ENCODE measurements around the gene SYNJ2.
"Not testable (repeated sequence)": the region's sequence is repeated elsewhere in the genome, so short reads cannot be mapped to it uniquely, and the experiment has no call there.

SYNJ2 gene

DNA sequence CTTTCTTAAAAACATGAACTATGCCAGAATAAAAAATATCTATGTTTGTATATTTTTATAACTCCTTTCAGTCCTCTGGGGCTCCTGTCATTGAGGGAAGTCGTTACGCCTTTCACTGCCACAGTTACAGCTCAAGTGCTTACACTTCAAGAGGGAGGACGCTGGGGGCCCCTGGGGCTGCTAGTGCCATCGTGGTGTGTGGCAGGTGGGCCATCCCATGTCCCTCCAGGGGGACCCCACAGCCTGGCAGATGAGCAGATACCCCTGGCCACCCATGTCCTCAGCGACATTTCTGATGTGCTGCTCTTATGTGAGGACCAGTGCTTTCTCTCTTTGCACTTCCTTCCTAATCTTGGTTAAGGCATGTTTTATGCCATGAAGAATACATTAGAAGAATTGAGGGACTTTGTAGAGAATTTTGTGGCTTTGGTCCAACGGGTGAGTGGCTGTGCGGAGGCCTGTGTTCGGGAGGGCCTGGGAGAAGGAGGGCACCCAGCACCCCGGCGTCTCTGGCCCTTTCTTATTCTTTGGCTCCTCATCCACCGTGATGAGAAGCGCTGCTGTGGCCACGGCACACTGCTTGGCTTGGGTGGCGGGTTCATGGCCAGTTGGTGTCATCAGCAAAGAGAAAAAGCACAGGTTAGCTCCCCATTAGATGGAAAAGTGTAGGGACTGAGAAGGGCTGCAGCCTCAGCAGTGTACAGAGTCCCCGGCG, 38.3 kb upstream of the SYNJ2 start:
- Histone ChIP-seq H3K36me3 (ENCODE audit: insufficient read depth, insufficient read length, low read length) (peaks cover 55% of the 10 kb centered on the region), H3K4me1 (ENCODE audit: insufficient read depth, insufficient read length) (no peaks in the 10 kb centered on the region), H3K9me3 (ENCODE audit: insufficient read depth, low read length) (no peaks in the 10 kb centered on the region), H3K27me3 (ENCODE audit: insufficient read depth, insufficient read length) (no peaks in the 10 kb centered on the region), H3K4me3 (ENCODE audit: insufficient read length, low read depth) (no peak overlapping the region), H3K9ac (ENCODE audit: insufficient read length, low read depth) (no peak overlapping the region)
- TF ChIP-seq SUZ12 (IDR thresholded peaks at IDR 0.05; ENCODE audit: extremely low read depth, insufficient read depth, insufficient read length) (no peak), YY1 (IDR thresholded peaks at IDR 0.05; ENCODE audit: insufficient read depth, insufficient read length) (no peak), ZNF274 (IDR thresholded peaks at IDR 0.05; ENCODE audit: low read depth, low read length) (no peak)
- DNase-seq (ENCODE audit: low read depth, low spot score): no peak

DNA sequence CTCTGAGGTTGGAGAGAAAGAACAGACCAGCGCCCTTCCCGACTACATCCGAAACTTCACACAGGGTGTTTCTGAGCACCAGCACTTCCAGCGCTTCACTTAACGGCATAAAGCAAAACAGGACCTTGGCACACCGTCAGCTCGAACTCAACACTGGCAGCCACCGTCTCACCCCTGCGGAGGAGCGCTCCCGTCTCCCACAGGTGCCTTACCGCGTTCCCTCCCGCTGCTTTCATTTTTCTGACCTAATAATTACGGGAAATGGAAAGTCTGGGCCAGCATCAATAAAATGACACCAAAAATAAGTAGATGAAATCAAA, 37.7 kb upstream of the SYNJ2 start:
- Histone ChIP-seq H3K9me3 (ENCODE audit: insufficient read depth, low read length) (no peaks in the 10 kb centered on the region), H3K9ac (ENCODE audit: insufficient read length, low read depth) (no peak overlapping the region), H3K36me3 (ENCODE audit: insufficient read depth, insufficient read length, low read length) (peaks cover 50% of the 10 kb centered on the region), H3K27me3 (ENCODE audit: insufficient read depth, insufficient read length) (no peaks in the 10 kb centered on the region), H3K4me3 (ENCODE audit: insufficient read length, low read depth) (no peak overlapping the region), H3K4me1 (ENCODE audit: insufficient read depth, insufficient read length) (no peaks in the 10 kb centered on the region)
- DNase-seq (ENCODE audit: low read depth, low spot score): no peak
- TF ChIP-seq SUZ12 (IDR thresholded peaks at IDR 0.05; ENCODE audit: extremely low read depth, insufficient read depth, insufficient read length) (no peak), YY1 (IDR thresholded peaks at IDR 0.05; ENCODE audit: insufficient read depth, insufficient read length) (no peak), ZNF274 (IDR thresholded peaks at IDR 0.05; ENCODE audit: low read depth, low read length) (no peak)

DNA sequence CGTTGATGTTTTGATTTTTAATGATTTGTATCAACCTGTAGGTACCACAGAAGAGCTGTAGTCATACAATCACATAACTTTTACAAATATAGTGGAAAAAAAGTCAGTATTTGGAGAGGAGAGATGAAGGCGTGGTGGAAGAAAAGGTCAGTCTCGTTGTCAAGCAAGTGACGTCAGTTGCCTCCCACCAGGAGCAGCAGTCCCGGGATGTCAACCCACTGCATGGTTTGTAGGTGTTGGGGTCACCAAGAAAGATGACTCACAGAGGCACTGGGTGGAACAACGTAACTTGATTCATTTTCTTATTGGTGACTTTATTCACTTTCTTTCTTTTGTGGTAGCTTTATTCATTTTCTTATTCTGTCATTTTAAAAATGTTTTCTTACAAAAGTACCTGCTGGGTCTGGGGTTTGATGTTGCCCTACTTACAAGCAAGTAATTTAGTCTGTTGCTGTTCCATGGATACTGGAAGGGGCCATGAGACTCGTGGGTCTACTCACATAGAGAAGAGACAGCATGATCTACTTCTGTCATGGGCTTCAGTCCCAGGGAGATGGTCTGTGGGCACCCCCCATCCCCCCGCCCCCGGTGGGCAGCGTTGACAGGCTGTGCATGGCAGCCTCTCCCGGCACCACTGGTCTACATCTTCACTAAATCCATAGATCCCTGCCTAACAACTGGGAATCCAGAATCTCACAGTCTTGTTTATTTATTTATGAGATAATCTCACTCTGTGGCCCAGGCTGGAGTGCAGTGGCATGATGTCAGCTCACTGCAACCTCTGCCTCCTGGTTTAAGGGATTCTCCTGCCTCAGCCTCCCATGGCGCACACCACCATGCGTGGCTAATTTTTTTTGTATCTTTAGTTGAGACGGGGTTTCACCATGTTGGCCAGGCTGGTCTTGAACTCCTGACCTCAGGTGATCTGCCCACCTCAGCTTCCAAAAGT, 36.4 kb upstream of the SYNJ2 start:
- TF ChIP-seq YY1 (IDR thresholded peaks at IDR 0.05; ENCODE audit: insufficient read depth, insufficient read length): no peak
- TF ChIP-seq ZNF274 (IDR thresholded peaks at IDR 0.05; ENCODE audit: low read depth, low read length): no peak
- no peak for TF ChIP-seq SUZ12 (IDR thresholded peaks at IDR 0.05; ENCODE audit: extremely low read depth, insufficient read depth, insufficient read length)
- no peak overlapping the region for H3K4me3 ChIP-seq (ENCODE audit: insufficient read length, low read depth)
- peaks cover 39% of the 10 kb centered on the region for H3K36me3 ChIP-seq (ENCODE audit: insufficient read depth, insufficient read length, low read length)
- no peak for DNase-seq (ENCODE audit: low read depth, low spot score)
- H3K27me3 ChIP-seq (ENCODE audit: insufficient read depth, insufficient read length): no peaks in the 10 kb centered on the region
- H3K4me1 ChIP-seq (ENCODE audit: insufficient read depth, insufficient read length): no peaks in the 10 kb centered on the region
- no peaks in the 10 kb centered on the region for H3K9me3 ChIP-seq (ENCODE audit: insufficient read depth, low read length)
- no peak overlapping the region for H3K9ac ChIP-seq (ENCODE audit: insufficient read length, low read depth)

DNA sequence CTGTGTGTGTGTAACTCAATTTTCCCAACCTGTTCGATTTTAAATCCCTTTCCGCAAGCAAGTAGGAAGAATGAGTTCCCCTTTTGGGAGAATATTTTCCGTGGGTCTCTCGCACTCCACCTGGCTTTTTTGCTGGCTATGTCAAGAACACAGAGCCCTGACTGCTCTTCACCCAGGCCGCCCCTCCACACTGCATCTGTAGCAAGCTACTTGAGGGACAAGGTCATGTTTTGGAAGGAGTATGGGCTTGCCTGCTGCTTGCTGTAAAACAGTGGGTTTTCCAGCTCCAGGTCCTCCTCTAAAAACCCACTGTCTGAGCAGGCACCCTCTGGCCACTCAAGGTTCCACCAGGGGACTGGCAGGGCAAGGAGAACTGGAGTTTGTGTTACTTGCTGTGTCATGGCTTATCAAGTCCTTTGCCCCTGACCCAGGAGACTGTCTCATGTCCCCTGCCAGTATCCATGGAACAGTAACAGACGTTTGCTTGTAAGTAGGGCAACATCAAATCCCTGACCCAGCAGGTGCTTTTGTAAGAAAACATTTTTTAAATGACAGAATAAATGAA, 35.5 kb upstream of the SYNJ2 start:
- H3K27me3 ChIP-seq (ENCODE audit: insufficient read depth, insufficient read length): no peaks in the 10 kb centered on the region
- H3K4me3 ChIP-seq (ENCODE audit: insufficient read length, low read depth): no peak overlapping the region
- H3K36me3 ChIP-seq (ENCODE audit: insufficient read depth, insufficient read length, low read length): peaks cover 34% of the 10 kb centered on the region
- no peaks in the 10 kb centered on the region for H3K9me3 ChIP-seq (ENCODE audit: insufficient read depth, low read length)
- DNase-seq (ENCODE audit: low read depth, low spot score): no peak
- H3K9ac ChIP-seq (ENCODE audit: insufficient read length, low read depth): no peak overlapping the region
- TF ChIP-seq SUZ12 (IDR thresholded peaks at IDR 0.05; ENCODE audit: extremely low read depth, insufficient read depth, insufficient read length): no peak
- no peak for TF ChIP-seq YY1 (IDR thresholded peaks at IDR 0.05; ENCODE audit: insufficient read depth, insufficient read length)
- no peak for TF ChIP-seq ZNF274 (IDR thresholded peaks at IDR 0.05; ENCODE audit: low read depth, low read length)
- no peaks in the 10 kb centered on the region for H3K4me1 ChIP-seq (ENCODE audit: insufficient read depth, insufficient read length)

DNA sequence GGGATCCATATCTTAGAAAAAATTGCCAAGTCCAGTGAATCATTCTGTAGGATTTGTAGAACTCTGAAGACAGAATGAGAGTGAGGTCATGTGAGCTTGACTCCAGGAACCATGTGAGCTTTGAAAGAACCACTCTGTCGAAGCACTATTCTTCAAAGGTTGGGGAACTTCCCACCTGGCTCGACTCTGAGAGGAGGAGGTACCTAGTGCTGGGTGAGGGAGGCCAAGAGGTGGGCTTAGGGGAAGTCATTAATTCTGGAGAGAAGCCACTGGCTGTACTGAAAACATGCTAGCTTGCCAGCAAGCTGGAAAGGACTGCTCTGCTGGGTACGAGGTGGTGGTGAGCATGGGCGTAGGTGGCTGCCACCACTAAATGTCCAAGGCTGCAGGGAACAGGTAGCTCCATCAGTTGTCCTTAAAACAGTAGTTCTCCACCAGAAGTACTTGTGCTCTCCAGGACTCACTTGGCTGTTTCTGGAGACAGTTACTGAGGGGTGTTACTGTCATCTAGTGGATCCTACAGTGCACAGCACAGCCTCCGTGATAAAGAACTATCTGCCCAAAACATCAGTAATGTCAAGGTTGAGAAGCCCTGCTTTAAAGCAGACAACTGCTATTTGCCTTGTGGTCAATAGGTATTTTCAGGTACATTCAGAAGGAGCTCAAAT, 34.7 kb upstream of the SYNJ2 start:
- no peak for DNase-seq (ENCODE audit: low read depth, low spot score)
- Histone ChIP-seq H3K9me3 (ENCODE audit: insufficient read depth, low read length) (no peaks in the 10 kb centered on the region), H3K4me3 (ENCODE audit: insufficient read length, low read depth) (no peak overlapping the region), H3K36me3 (ENCODE audit: insufficient read depth, insufficient read length, low read length) (peaks cover 26% of the 10 kb centered on the region), H3K27me3 (ENCODE audit: insufficient read depth, insufficient read length) (no peaks in the 10 kb centered on the region), H3K9ac (ENCODE audit: insufficient read length, low read depth) (no peak overlapping the region), H3K4me1 (ENCODE audit: insufficient read depth, insufficient read length) (no peaks in the 10 kb centered on the region)
- TF ChIP-seq SUZ12 (IDR thresholded peaks at IDR 0.05; ENCODE audit: extremely low read depth, insufficient read depth, insufficient read length): no peak

DNA sequence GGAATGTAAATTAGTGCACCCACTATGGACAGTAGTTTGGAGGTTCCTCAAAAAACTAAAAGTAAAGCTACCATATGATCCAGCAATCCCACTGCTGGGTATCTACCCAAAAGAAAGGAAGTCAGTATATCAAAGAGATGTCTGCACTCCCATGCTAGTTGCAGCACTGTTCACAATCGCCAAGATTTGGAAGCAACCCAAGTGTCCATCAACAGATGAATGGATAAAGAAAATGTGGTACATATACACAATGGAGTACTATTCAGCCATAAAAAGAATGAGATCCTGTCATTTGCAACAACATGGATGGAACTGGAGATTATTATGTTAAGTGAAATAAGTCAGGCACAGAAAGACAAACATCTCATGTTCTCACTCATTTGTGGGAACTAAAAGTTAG, 30.8 kb upstream of the SYNJ2 start:
- DNase-seq (ENCODE audit: low read depth, low spot score); H3K9ac ChIP-seq (ENCODE audit: insufficient read length, low read depth); H3K4me3 ChIP-seq (ENCODE audit: insufficient read length, low read depth); H3K36me3 ChIP-seq (ENCODE audit: insufficient read depth, insufficient read length, low read length); H3K9me3 ChIP-seq (ENCODE audit: insufficient read depth, low read length); H3K4me1 ChIP-seq (ENCODE audit: insufficient read depth, insufficient read length); H3K27me3 ChIP-seq (ENCODE audit: insufficient read depth, insufficient read length): not testable (repeated sequence)

DNA sequence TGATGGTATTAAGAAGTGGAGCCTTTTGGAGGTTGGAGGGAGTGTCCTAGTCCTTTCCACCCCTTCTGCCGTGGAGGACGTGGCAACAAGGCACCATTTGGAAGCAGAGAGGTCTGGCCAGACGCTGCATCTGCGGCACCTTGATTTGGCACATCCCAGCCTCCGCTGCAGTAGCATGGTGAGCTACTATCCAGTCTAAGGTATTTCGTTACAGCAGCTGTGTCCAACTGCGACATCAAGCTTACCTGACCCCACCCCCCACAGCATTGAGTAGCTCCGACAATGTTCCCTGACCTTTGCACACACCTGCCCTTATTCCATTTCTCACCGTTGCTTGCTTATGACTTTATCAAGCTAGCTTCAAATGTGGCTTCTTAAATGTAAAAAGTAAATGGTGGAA, 29.8 kb upstream of the SYNJ2 start:
- DNase-seq (ENCODE audit: low read depth, low spot score): no peak
- Histone ChIP-seq H3K4me1 (ENCODE audit: insufficient read depth, insufficient read length) (peaks cover 2% of the 10 kb centered on the region), H3K9ac (ENCODE audit: insufficient read length, low read depth) (no peak overlapping the region), H3K9me3 (ENCODE audit: insufficient read depth, low read length) (no peaks in the 10 kb centered on the region), H3K27me3 (ENCODE audit: insufficient read depth, insufficient read length) (no peaks in the 10 kb centered on the region), H3K36me3 (ENCODE audit: insufficient read depth, insufficient read length, low read length) (no peaks in the 10 kb centered on the region), H3K4me3 (ENCODE audit: insufficient read length, low read depth) (no peak overlapping the region)
- TF ChIP-seq YY1 (IDR thresholded peaks at IDR 0.05; ENCODE audit: insufficient read depth, insufficient read length) (no peak), SUZ12 (IDR thresholded peaks at IDR 0.05; ENCODE audit: extremely low read depth, insufficient read depth, insufficient read length) (no peak), ZNF274 (IDR thresholded peaks at IDR 0.05; ENCODE audit: low read depth, low read length) (no peak)

Data from NT2/D1 (cell line).